Nephron progenitor cell (in vitro differentiated cells): ENCODE measurements around the gene GLDN.

Source experiments
- DNase-seq: peaks from one replicate; pipeline ENCODE4 v3.0.0; 2021
- H3K27ac Mint-ChIP-seq: 2 replicates; pipeline ENCODE4 v1.8.0; 2021; ENCODE audit warnings: mild to moderate bottlenecking, moderate library complexity, mixed read lengths
- H3K27me3 Mint-ChIP-seq: 2 replicates; pipeline ENCODE4 v1.8.0; 2021; ENCODE audit warnings: mild to moderate bottlenecking, low read depth, mixed read lengths; ENCODE audit not compliant: poor library complexity
- H3K36me3 Mint-ChIP-seq: 2 replicates; pipeline ENCODE4 v1.8.0; 2021; ENCODE audit warnings: low read depth, mixed read lengths
- H3K4me1 Mint-ChIP-seq: 2 replicates; pipeline ENCODE4 v1.8.0; 2021; ENCODE audit warnings: mixed read lengths
- H3K4me3 Mint-ChIP-seq: 2 replicates; pipeline ENCODE4 v1.8.0; 2021; ENCODE audit warnings: mild to moderate bottlenecking, moderate library complexity, mixed read lengths
- H3K9me3 Mint-ChIP-seq: 2 replicates; pipeline ENCODE4 v1.8.0; 2021; ENCODE audit warnings: mild to moderate bottlenecking, moderate library complexity, mixed read lengths
- TF ChIP-seq, protein P1 (sequence below): fragments of 200-600 bp; sonication (generic); IDR thresholded peaks from 2 replicates; pipeline ENCODE4 v1.5.0; 2021; ENCODE audit warnings: antibody characterized with exemption

Gene GLDN

GRCh38 chr15:51327081-51327480 is 14.4 kb upstream of the GLDN start:
- Mint-ChIP-seq H3K4me1 (peaks cover 16% of the 10 kb centered on the region), H3K27me3 (peaks cover 14% of the 10 kb centered on the region), H3K4me3 (no peak overlapping the region), H3K9me3 (no peaks in the 10 kb centered on the region), H3K36me3 (no peaks in the 10 kb centered on the region), H3K27ac (no peak overlapping the region)
- no peak for DNase-seq
- TF ChIP-seq, protein P1, sequence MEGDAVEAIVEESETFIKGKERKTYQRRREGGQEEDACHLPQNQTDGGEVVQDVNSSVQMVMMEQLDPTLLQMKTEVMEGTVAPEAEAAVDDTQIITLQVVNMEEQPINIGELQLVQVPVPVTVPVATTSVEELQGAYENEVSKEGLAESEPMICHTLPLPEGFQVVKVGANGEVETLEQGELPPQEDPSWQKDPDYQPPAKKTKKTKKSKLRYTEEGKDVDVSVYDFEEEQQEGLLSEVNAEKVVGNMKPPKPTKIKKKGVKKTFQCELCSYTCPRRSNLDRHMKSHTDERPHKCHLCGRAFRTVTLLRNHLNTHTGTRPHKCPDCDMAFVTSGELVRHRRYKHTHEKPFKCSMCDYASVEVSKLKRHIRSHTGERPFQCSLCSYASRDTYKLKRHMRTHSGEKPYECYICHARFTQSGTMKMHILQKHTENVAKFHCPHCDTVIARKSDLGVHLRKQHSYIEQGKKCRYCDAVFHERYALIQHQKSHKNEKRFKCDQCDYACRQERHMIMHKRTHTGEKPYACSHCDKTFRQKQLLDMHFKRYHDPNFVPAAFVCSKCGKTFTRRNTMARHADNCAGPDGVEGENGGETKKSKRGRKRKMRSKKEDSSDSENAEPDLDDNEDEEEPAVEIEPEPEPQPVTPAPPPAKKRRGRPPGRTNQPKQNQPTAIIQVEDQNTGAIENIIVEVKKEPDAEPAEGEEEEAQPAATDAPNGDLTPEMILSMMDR: no peak

DNA sequence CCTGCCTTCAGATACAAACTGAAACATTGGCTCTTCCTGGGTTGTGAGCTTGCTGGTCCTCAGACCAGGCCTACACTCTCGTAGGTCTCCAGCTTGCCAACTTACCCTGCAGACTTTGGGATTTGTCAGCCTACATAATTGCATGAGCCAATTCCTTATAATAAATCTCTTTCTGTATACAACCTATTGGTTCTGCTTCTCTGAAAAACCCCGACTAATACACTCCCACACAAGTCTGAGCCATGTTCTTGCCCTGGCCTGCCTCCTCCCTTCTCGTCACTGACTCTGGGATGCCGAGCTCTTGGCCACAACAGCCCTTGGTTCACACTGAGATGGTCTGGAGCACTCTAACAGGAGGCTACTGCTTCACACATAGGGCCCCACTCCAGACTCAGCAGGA is 12.5 kb upstream of the GLDN start:
- Mint-ChIP-seq H3K9me3 (no peaks in the 10 kb centered on the region), H3K27ac (no peak overlapping the region), H3K4me3 (no peak overlapping the region), H3K36me3 (no peaks in the 10 kb centered on the region), H3K4me1 (peaks cover 7% of the 10 kb centered on the region), H3K27me3 (peaks cover 9% of the 10 kb centered on the region)
- no peak for DNase-seq
- TF ChIP-seq, protein P1: no peak

DNA sequence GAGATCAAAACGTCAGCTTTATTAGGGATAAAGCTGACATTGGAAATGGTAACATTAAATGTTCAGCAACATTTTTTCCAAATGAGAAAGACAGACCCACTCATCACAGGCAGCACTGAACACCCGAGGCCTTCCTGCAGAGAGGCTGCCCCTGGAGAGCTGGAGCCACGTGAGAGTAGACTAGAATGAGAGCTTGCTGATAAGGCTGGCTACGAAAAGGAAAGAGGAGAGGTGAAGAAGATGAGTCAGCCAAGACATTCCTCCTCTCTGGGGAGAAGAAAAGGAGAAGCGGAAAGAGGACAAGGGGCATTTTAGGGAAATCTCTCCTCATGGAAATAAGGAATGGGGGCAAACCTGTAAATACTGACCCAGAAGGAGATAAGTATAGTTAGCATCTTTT is 10.3 kb upstream of the GLDN start:
- H3K4me1 Mint-ChIP-seq: peaks cover 10% of the 10 kb centered on the region

GRCh38 chr15:51332206-51333147 is 9.0 kb upstream of the GLDN start:
- Mint-ChIP-seq H3K36me3 (no peaks in the 10 kb centered on the region), H3K4me1 (peaks cover 3% of the 10 kb centered on the region), H3K9me3 (no peaks in the 10 kb centered on the region), H3K27me3 (peaks cover 8% of the 10 kb centered on the region), H3K27ac (no peak overlapping the region), H3K4me3 (no peak overlapping the region)
- TF ChIP-seq, protein P1: no peak
- no peak for DNase-seq

More for the DNA sequence above, 10.3 kb upstream of the GLDN start:
- TF ChIP-seq, protein P1: no peak
- Mint-ChIP-seq H3K9me3 (no peaks in the 10 kb centered on the region), H3K27ac (no peak overlapping the region), H3K27me3 (peaks cover 6% of the 10 kb centered on the region), H3K4me3 (no peak overlapping the region), H3K36me3 (no peaks in the 10 kb centered on the region)
- no peak for DNase-seq

GRCh38 chr15:51333571-51333970 is 7.9 kb upstream of the GLDN start:
- H3K9me3 Mint-ChIP-seq: no peaks in the 10 kb centered on the region
- H3K27ac Mint-ChIP-seq: no peak overlapping the region
- H3K27me3 Mint-ChIP-seq: peaks cover 11% of the 10 kb centered on the region
- peaks cover 3% of the 10 kb centered on the region for H3K4me1 Mint-ChIP-seq
- H3K36me3 Mint-ChIP-seq: no peaks in the 10 kb centered on the region
- H3K4me3 Mint-ChIP-seq: no peak overlapping the region
- TF ChIP-seq, protein P1: no peak
- no peak for DNase-seq
